HG02938 (cell line): ENCODE measurements around the gene SLC16A1.
"Not testable (repeated sequence)": the region's sequence is repeated elsewhere in the genome, so short reads cannot be mapped to it uniquely, and the experiment has no call there.

ENCODE experiments used
- ATAC-seq: cut with Tn5 transposase; IDR thresholded peaks from one replicate; pipeline ENCODE4 v1.9.1; 2021; ENCODE audit warnings: mild to moderate bottlenecking, moderate library complexity; ENCODE audit not compliant: unreplicated experiment

Gene SLC16A1

GRCh38 chr1:112955773-112956543 is at the start of gene SLC16A1:
Gene SLC16A1 (minus strand): TSS chr1:112956196. CDS start chr1:112929308, 26,888 bp downstream.
- peak; percentile 66 for ATAC-seq

GRCh38 chr1:113003751-113004690 is 48.0 kb upstream of the SLC16A1 start:
- ATAC-seq, result no peak

- no peak for ATAC-seq
Measured at GRCh38 chr1:113002297-113002696, 46.3 kb upstream of the SLC16A1 start.

GRCh38 chr1:112998592-112999235 is 42.7 kb upstream of the SLC16A1 start:
- no peak for ATAC-seq

GRCh38 chr1:112997781-112998180 is 41.8 kb upstream of the SLC16A1 start:
- ATAC-seq, result no peak

GRCh38 chr1:112995890-112996289 is 39.9 kb upstream of the SLC16A1 start:
- ATAC-seq, result no peak

- not testable (repeated sequence) for ATAC-seq
Measured at GRCh38 chr1:112995021-112995420, 39.0 kb upstream of the SLC16A1 start.

GRCh38 chr1:112992780-112993179 is 36.8 kb upstream of the SLC16A1 start:
- no peak for ATAC-seq

- ATAC-seq, result no peak
Measured at GRCh38 chr1:112991402-112992120, 35.6 kb upstream of the SLC16A1 start.

- ATAC-seq, result no peak
Measured at GRCh38 chr1:112990271-112990670, 34.3 kb upstream of the SLC16A1 start.

- no peak for ATAC-seq
Measured at GRCh38 chr1:112988367-112988766, 32.4 kb upstream of the SLC16A1 start.

GRCh38 chr1:112985123-112985522 is 29.1 kb upstream of the SLC16A1 start:
- peak; percentile 82 for ATAC-seq

- no peak for ATAC-seq
Measured at GRCh38 chr1:112983537-112984131, 27.6 kb upstream of the SLC16A1 start.

GRCh38 chr1:112982853-112983536 is 27.0 kb upstream of the SLC16A1 start:
- no peak for ATAC-seq

- no peak for ATAC-seq
Measured at GRCh38 chr1:112982328-112982727, 26.3 kb upstream of the SLC16A1 start.

- ATAC-seq, result not testable (repeated sequence)
Measured at GRCh38 chr1:112981834-112982233, 25.8 kb upstream of the SLC16A1 start.

- ATAC-seq, result no peak
Measured at GRCh38 chr1:112981426-112981825, 25.4 kb upstream of the SLC16A1 start.

GRCh38 chr1:112975336-112975735 is 19.3 kb upstream of the SLC16A1 start:
- ATAC-seq, result no peak

- no peak for ATAC-seq
Measured at GRCh38 chr1:112974646-112975045, 18.6 kb upstream of the SLC16A1 start.

GRCh38 chr1:112973788-112974187 is 17.8 kb upstream of the SLC16A1 start:
- no peak for ATAC-seq
